ENCODE data around the gene ECE1. TPM values are rescaled to one million over a fixed set of nuclear protein-coding genes. Genes with fewer than 3 reads are reported as not detected.

The ECE1 gene
- total RNA-seq, result 10 to 100 TPM; 80.9 to 82.3 TPM

DNA sequence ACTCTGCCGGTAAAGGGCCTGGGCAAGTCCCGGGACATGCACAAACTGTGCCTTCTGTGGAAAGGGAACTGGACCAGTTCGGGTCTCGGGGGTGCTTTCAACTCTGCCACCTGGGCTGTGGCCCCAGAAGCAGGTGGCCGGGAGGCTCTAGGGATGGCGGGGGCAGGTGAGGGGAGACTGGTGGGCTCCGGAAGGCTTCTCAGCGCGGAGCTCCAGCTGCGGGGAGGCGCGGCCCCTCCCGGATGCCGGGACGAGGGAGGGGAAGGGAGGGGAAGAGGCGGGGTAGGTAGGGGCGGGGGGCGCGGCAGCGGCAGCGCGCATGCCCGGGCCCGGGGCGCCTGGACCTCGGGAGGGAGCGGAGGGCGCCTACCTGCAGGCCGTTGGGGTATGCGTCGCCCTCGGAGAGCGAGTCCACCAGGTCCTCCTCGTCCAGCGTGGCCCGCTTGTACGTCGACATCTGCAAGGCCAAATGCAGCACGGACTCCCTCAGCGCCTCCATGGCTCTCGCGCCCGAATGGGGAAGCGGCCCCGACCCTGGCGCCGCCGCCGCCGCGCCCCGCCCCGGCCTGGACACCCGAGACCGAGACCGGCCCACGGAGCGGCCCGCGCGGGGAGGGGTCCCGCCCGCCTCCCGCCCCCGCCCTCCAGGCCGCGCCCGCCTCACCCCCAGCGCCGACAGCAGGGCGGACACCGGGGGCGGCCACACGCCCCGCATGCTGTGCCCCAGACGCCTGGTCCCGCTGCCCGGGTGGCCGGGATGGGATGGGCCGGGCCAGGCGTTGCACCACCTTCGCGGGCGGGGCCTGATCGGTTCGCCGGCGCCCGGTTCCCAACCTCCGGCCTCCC is at the start of gene ECE1:
ECE1 (minus strand) TSS at position 764 of the 846 bp plus-strand sequence; CDS start at position 715, 49 bp downstream.
- POLR2A ChIA-PET, result interaction anchor here (0.6 to 1.2 kb wide), 2 partner anchors 40 to 55 kb away, joined by 5 to 7 read pairs; no protein-coding TSS in a partner anchor
- CTCF ChIA-PET, result interaction anchor here (1.4 to 4.5 kb wide), 2 partner anchors 19 to 35 kb away, joined by 4 to 30 read pairs; no protein-coding TSS in a partner anchor

DNA sequence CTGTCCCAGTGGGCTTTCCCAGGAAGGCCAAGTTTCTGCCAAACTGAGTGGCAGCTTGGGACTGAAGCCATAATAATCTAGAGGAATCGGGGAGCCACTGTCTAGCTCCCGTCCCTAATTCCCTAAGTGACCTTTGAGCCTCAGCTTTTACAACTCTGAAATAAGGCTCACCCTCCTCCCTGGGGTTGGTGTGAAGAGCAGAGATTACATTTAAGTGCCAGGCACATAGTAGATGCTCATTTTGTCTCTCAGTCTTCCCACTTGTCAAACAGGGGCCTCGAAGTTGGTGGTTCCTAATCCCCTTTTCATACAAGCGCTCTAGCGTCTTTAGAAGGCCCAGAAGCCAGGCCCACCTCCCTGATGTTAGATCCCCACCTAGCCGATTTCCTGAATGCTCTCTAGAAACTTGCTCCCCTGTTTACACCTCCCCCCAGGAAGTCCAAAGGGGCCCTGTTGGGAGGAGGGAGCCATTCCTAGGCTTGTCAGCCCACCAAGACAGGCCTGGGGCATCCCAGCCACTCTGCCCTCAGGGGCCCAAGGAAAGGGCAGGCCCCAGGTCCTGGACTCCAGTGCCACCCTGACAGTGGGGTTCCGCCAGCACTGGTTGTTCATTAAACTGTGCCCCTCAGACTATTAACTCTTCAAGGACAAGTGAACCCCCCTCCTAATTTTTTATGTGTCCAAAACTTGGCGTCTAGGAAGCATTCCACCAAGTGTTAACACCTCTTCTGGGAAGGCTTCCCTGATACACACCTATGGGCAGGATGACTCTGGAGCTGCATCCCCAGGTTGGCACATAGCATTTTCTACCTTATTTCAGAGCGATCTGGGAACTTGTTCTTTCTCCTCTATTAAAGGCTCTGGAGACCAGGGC is 49.3 kb upstream of the ECE1 start:
- ChIA-PET CTCF (interaction anchor here (1.1 to 2.8 kb wide), 2 partner anchors 69 to 108 kb away, joined by 3 to 14 read pairs; no protein-coding TSS in a partner anchor), POLR2A (no interaction called here)

DNA sequence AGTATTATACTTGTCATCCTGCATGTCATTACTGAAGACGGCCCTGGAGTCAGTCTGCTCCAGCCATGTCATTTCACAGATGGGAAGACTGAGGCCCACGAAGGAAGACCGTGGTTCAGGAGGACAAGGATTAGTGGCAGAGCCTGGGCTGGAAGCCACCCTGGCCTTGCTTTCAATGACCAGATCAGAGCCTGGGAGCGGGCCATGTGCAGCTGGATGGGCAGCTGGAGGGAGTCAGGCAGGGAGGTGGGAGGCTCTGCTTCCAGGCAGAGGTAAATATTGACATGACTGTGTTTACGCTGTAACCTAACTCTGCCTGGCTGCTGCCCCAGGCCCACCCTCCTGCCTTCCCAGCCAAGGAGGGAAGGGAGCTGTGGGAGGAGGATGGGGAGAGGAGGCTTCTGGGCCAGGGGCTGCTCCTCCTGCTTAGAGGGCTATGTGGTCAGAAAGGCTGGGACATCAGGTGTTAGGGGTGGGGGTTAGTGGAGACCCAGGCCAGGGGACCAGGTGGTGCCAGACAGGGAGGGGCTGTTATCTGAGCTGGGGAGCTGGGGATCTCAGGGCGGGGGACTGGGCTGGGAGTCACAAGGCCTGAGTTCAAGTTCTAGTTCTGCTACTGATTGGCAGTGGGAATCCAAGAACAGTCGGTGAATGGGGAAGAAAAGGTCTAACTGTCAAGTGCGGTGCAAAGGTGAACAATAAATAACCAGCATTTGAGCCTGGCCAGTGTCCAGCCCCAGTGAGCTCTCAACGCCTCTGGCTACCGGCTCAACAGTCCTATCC is 48.5 kb upstream of the ECE1 start:
- ChIA-PET CTCF (interaction anchor here (1.1 to 2.8 kb wide), 3 partner anchors 14 to 107 kb away, joined by 3 to 14 read pairs (median 4); no protein-coding TSS in a partner anchor), POLR2A (interaction anchor here (0.6 to 0.8 kb wide), 2 partner anchors 14 to 46 kb away, joined by 3 to 4 read pairs; no protein-coding TSS in a partner anchor)

GRCh38 chr1:21337928-21338572 is 47.8 kb upstream of the ECE1 start:
- POLR2A ChIA-PET, result interaction anchor here (0.8 kb wide), 2 partner anchors 13 to 86 kb away, joined by 3 to 4 read pairs; no protein-coding TSS in a partner anchor
- CTCF ChIA-PET, result interaction anchor here (1.1 to 2.8 kb wide), 3 partner anchors 13 to 106 kb away, joined by 3 to 14 read pairs (median 4); no protein-coding TSS in a partner anchor

DNA sequence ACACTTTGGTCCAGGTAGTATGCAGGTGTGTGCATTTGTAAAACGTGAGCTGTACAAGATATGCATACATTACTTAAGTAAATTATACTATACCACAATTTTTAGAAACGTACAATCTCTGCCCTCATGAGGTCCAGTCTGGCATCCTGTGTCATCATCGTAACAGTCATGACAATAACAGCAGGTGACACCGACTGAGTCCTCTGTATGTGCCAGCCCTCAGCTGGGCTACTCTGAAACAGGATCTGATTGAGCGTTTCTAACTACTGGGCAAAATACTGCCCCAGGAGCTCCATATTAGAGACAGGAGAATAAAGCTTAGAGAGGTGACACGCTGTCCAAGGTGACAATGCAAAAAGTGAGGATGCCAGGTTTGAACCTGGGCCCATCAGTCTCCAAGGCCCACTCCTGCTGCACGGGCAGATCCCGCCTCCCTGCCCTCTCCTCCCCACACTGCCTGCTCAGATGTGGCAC is 47.2 kb upstream of the ECE1 start:
- POLR2A ChIA-PET, result interaction anchor here (0.8 kb wide), 2 partner anchors 13 to 85 kb away, joined by 3 to 4 read pairs; no protein-coding TSS in a partner anchor
- CTCF ChIA-PET, result interaction anchor here (1.1 to 2.8 kb wide), 4 partner anchors 8 to 82 kb away, joined by 3 to 14 read pairs (median 5); no protein-coding TSS in a partner anchor

DNA sequence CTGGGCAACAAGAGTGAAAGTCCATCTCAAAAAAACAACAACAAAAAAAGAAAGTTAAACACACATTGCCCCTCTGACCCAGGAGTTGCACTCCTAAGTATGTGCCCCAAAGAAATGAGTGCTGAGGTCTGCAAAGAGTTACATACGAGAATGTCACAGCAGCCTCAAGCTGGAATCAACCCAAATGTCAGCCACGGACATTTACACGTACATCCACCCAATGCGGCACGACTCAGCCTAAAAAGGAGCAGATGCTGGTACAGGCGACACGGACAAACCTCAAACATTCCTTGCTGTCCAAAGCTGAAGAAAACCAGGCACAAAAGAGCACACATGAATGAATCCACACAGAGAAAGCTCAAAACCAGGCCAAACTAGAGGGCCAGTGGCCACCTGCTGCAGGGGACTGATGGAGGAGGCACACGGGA is 46.8 kb upstream of the ECE1 start:
- POLR2A ChIA-PET, result interaction anchor here (0.8 kb wide), 1 partner anchor 85 kb away, joined by 3 read pairs; no protein-coding TSS in a partner anchor
- CTCF ChIA-PET, result interaction anchor here (1.1 to 2.8 kb wide), 4 partner anchors 8 to 82 kb away, joined by 3 to 14 read pairs (median 5); no protein-coding TSS in a partner anchor

DNA sequence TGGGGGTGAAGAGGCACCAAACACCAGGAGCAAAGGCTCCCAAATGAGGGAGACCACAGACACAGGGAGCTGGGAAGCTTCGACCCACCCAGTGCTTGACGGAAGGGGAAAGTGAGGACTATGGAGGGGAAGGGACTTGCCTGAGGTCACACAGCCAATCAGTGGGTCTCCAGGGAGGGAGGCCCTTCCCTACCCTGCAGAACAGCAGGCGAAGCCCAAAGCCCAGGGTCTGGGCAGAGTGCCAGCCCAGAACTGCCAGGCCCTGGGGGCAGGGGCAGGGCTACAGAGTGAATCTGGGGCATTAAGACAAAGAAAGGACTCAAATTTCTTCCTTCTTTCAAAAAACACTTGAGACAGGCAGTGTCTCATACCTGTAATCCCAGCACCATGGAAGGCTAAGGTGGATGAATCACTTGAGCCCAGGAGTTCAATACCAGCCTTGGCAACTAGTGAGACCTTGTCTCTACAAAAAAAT is 45.5 kb upstream of the ECE1 start:
- POLR2A ChIA-PET, result interaction anchor here (0.7 to 2.8 kb wide), 2 partner anchors 9 to 11 kb away, joined by 3 to 11 read pairs; no protein-coding TSS in a partner anchor

GRCh38 chr1:21335088-21335691 is 44.9 kb upstream of the ECE1 start:
- CTCF ChIA-PET, result interaction anchor here (0.6 to 1.9 kb wide), 6 partner anchors 9 to 323 kb away, joined by 3 to 10 read pairs (median 4); no protein-coding TSS in a partner anchor
- POLR2A ChIA-PET, result interaction anchor here (2.8 kb wide), 1 partner anchor 10 kb away, joined by 11 read pairs; no protein-coding TSS in a partner anchor

More for the DNA sequence above, 45.5 kb upstream of the ECE1 start:
- CTCF ChIA-PET, result interaction anchor here (1.8 to 1.9 kb wide), 2 partner anchors 9 to 66 kb away, joined by 5 to 6 read pairs; no protein-coding TSS in a partner anchor

GRCh38 chr1:21334214-21335087 is 44.2 kb upstream of the ECE1 start:
- POLR2A ChIA-PET, result interaction anchor here (1.4 to 2.8 kb wide), 3 partner anchors 10 to 41 kb away, joined by 6 to 13 read pairs (median 11); no protein-coding TSS in a partner anchor
- CTCF ChIA-PET, result interaction anchor here (0.6 to 1.9 kb wide), 19 partner anchors 9 to 324 kb away, joined by 3 to 10 read pairs (median 4); no protein-coding TSS in a partner anchor

- CTCF ChIA-PET, result interaction anchor here (0.7 to 2.5 kb wide), 16 partner anchors 9 to 117 kb away, joined by 3 to 10 read pairs (median 4); no protein-coding TSS in a partner anchor
- POLR2A ChIA-PET, result interaction anchor here (1.4 to 2.8 kb wide), 3 partner anchors 9 to 40 kb away, joined by 6 to 13 read pairs (median 11); no protein-coding TSS in a partner anchor
Measured at GRCh38 chr1:21333824-21334213, 43.6 kb upstream of the ECE1 start.

GRCh38 chr1:21332554-21333311 is 42.5 kb upstream of the ECE1 start:
- CTCF ChIA-PET, result interaction anchor here (1.0 to 2.5 kb wide), 4 partner anchors 63 to 115 kb away, joined by 3 to 9 read pairs (median 4); no protein-coding TSS in a partner anchor
- POLR2A ChIA-PET, result interaction anchor here (0.6 kb wide), 2 partner anchors 39 to 878 kb away, joined by 3 to 4 read pairs; no protein-coding TSS in a partner anchor

DNA sequence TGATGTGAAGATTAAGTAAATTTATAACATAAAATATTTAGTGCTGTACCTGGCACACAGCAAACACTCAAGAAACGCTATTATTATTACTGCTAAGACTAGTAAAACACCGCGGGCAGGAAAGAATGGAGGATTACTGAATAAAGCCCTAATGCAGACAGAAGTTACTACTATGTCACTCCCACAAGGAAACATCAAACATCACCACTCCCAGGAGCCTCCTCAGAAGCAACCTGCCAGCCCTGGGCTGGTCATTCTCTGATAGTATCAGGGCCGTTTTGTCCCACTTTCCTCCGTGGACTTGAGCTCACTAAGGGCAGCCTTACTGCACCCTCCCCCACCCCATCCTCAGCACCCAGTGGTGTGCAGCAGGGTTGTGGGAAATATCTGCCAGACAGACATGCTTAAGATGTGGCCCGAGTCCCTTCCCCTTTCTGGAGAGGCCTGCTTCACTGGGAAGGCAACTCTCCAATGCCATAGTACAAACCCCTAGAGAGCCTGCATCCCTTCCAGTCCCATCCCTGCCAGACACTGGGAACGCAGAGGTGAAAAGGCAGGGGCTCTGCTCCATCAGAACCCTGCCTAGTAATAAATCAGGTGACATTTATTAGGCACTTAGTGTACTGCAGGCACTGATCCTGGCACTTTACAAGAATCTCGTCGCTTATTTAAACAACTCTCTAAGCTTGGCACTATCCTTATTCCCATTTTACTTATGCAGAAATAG is 41.7 kb upstream of the ECE1 start:
- ChIA-PET CTCF (interaction anchor here (1.0 to 2.5 kb wide), 2 partner anchors 62 to 77 kb away, joined by 3 to 9 read pairs; no protein-coding TSS in a partner anchor), POLR2A (no interaction called here)

- ChIA-PET POLR2A (interaction anchor here (0.7 kb wide), 1 partner anchor 41 kb away, joined by 7 read pairs; no protein-coding TSS in a partner anchor), CTCF (interaction anchor here (0.5 kb wide), 1 partner anchor 517 kb away, joined by 5 read pairs; no protein-coding TSS in a partner anchor)
Measured at GRCh38 chr1:21330544-21330943, 40.3 kb upstream of the ECE1 start.
